OCI-LY7 (cell line): ENCODE measurements around the gene SFSWAP. TPM values are rescaled to one million over a fixed set of nuclear protein-coding genes. Genes with fewer than 3 reads are reported as not detected.
"Not testable (repeated sequence)": the region's sequence is repeated elsewhere in the genome, so short reads cannot be mapped to it uniquely, and the experiment has no call there.

Experiments
- BruUV-seq: library from RNA; stranded (reverse); fragments of 400-500 nt; replicated peaks from 2 replicates; lab custom pipeline; 2021; lab: Mats Ljungman, UMichigan
- CTCF ChIA-PET: fragments of 300-600 bp; sonication (Branson Sonifier 250); formaldehyde crosslinking; loops from one replicate; lab custom pipeline; 2022; ENCODE audit warnings: antibody characterized with exemption; ENCODE audit not compliant: unreplicated experiment; lab: Charles Lee
- POLR2A ChIA-PET: fragments of 300-600 bp; sonication (Branson Sonifier 250); formaldehyde crosslinking; loops from one replicate; lab custom pipeline; 2022; ENCODE audit warnings: antibody characterized with exemption; lab: Charles Lee
- DNase-seq: peaks from one replicate; pipeline ENCODE4 v3.0.0-alpha.2; 2015; ENCODE audit warnings: low spot score
- H2AFZ ChIP-seq: fragments of 200-600 bp; sonication (generic), shearing (Covaris generic); 2 replicates; pipeline ENCODE4 v1.6.1; 2014; ENCODE audit warnings: mild to moderate bottlenecking, antibody characterized with exemption, low read length, moderate library complexity
- H3K27ac ChIP-seq: fragments of 200-600 bp; sonication (generic); 2 replicates; pipeline ENCODE4 v1.5.1; 2014; ENCODE audit warnings: mixed run types, low read depth, mild to moderate bottlenecking, moderate library complexity, low read length, inconsistent platforms; ENCODE audit not compliant: poor library complexity, severe bottlenecking
- H3K36me3 ChIP-seq: fragments of 200-600 bp; sonication (generic); 2 replicates; pipeline ENCODE4 v1.6.1; 2014; ENCODE audit warnings: mild to moderate bottlenecking, antibody characterized with exemption, low read length, moderate library complexity, mixed read lengths; ENCODE audit not compliant: insufficient read depth
- H3K4me1 ChIP-seq: fragments of 200-600 bp; sonication (generic); 2 replicates; pipeline ENCODE4 v1.5.1; 2014; ENCODE audit warnings: mild to moderate bottlenecking, low read length; ENCODE audit not compliant: insufficient read depth, poor library complexity, severe bottlenecking
- H3K4me2 ChIP-seq: fragments of 200-600 bp; sonication (generic); 2 replicates; pipeline ENCODE4 v1.6.1; 2014; ENCODE audit warnings: mild to moderate bottlenecking, low read length
- H3K4me3 ChIP-seq: fragments of 200-600 bp; sonication (generic); 2 replicates; pipeline ENCODE4 v1.5.1; 2014; ENCODE audit warnings: mild to moderate bottlenecking, low read depth, low read length; ENCODE audit not compliant: poor library complexity, severe bottlenecking
- H3K79me2 ChIP-seq: fragments of 200-600 bp; sonication (generic); 2 replicates; pipeline ENCODE4 v1.6.1; 2016; ENCODE audit warnings: low read depth, mild to moderate bottlenecking, low read length, moderate library complexity, mixed read lengths; ENCODE audit not compliant: insufficient read depth
- H3K9me2 ChIP-seq: fragments of 200-600 bp; sonication (generic); 2 replicates; pipeline ENCODE4 v1.6.1; 2016; ENCODE audit warnings: mild to moderate bottlenecking, low read length, mixed read lengths; ENCODE audit not compliant: insufficient read depth
- H3K9me3 ChIP-seq: fragments of 200-600 bp; sonication (generic); 2 replicates; pipeline ENCODE4 v1.6.1; 2014; ENCODE audit warnings: mild to moderate bottlenecking, mixed run types, low read length, mixed read lengths
- H4K20me1 ChIP-seq: fragments of 200-600 bp; sonication (generic); 2 replicates; pipeline ENCODE4 v1.6.1; 2014; ENCODE audit warnings: mild to moderate bottlenecking, antibody characterized with exemption, low read length, moderate library complexity, mixed read lengths; ENCODE audit not compliant: insufficient read depth
- EZH2phosphoT487 ChIP-seq: fragments of 200-600 bp; sonication (generic); IDR thresholded peaks from 2 replicates; pipeline ENCODE4 v1.6.1; 2018; ENCODE audit warnings: low read depth, borderline replicate concordance, mild to moderate bottlenecking, mixed run types, antibody characterized with exemption, low read length, moderate library complexity, mixed read lengths
- intact Hi-C: fragments of 100-400 bp; cut with micrococcal nuclease; formaldehyde crosslinking; loops from one replicate; pipeline ENCODE4 v1.10.0; 2022; ENCODE audit not compliant: unreplicated experiment
- total RNA-seq, 2 experiments: library from RNA; depleted of rRNA in 1 of 2; stranded (reverse); fragments of >200 nt in 1 of 2; shearing (Covaris generic) in 1 of 2; gene quantifications; 2 replicates each; pipeline ENCODE4 v1.2.3, GENCODE V29; 2014 to 2022
- TF ChIP-seq, protein P1 (sequence below): fragments of 200-600 bp; sonication (generic); conservative IDR thresholded peaks from 2 replicates; pipeline ENCODE4 v1.5.1; 2014; ENCODE audit warnings: mild to moderate bottlenecking, antibody characterized with exemption, low read length, moderate library complexity, mixed read lengths

Gene SFSWAP
- total RNA-seq, 2 experiments from 2014 or later, result 54.0 to 87.1 TPM

DNA sequence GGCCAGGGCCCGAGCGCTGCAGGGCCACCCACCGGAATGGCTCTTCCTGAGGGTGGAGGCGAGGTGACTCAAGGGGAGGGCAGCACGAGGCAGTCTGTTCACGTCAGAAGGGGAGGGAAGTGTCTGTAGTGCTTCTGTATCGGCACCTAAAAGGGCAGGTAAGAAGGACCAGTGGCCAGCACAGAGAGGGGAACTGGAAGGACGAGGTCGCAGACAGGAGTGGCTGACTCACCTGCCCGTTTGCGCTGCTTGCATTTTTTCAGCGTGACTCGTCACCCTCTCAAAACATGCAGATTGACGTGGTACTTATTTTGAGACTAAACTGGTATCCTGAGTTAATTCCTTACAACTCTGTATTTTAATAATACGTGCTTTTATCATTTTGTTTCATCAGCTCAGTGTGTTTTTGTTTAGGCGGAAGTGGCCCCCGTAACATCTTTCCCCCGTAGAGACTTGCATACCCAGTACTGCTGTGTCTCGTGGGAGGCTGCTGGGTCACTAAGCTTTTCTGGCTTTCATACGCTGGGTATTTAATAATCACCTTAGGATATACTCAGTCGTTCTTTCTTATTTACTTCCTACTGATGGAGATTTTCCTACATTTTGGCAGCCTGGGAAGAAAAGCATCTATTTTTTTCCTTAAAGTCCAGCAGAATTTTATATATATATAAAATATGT, 26.4 kb downstream of the SFSWAP start:
- H4K20me1 ChIP-seq, result no peaks in the 10 kb centered on the region
- no peaks in the 10 kb centered on the region for H3K79me2 ChIP-seq
- H3K36me3 ChIP-seq, result peaks cover 92% of the 10 kb centered on the region
- no peak for DNase-seq
- H3K27ac ChIP-seq, result no peak overlapping the region
- peaks cover under 1% of the 10 kb centered on the region; the same call in 1 of the 2 replicates for H3K9me3 ChIP-seq
- intact Hi-C loops, result no loop called here
- H2AFZ ChIP-seq, result no peak overlapping the region
- no peak overlapping the region for H3K4me2 ChIP-seq
- BruUV-seq, result no TSS peak
- POLR2A ChIA-PET, result no interaction called here
- no peak for TF ChIP-seq EZH2phosphoT487
- TF ChIP-seq, protein P1, sequence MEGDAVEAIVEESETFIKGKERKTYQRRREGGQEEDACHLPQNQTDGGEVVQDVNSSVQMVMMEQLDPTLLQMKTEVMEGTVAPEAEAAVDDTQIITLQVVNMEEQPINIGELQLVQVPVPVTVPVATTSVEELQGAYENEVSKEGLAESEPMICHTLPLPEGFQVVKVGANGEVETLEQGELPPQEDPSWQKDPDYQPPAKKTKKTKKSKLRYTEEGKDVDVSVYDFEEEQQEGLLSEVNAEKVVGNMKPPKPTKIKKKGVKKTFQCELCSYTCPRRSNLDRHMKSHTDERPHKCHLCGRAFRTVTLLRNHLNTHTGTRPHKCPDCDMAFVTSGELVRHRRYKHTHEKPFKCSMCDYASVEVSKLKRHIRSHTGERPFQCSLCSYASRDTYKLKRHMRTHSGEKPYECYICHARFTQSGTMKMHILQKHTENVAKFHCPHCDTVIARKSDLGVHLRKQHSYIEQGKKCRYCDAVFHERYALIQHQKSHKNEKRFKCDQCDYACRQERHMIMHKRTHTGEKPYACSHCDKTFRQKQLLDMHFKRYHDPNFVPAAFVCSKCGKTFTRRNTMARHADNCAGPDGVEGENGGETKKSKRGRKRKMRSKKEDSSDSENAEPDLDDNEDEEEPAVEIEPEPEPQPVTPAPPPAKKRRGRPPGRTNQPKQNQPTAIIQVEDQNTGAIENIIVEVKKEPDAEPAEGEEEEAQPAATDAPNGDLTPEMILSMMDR, result no peak
- H3K4me3 ChIP-seq, result no peak overlapping the region
- H3K4me1 ChIP-seq, result no peaks in the 10 kb centered on the region
- CTCF ChIA-PET, result no interaction called here
- no peaks in the 10 kb centered on the region for H3K9me2 ChIP-seq

DNA sequence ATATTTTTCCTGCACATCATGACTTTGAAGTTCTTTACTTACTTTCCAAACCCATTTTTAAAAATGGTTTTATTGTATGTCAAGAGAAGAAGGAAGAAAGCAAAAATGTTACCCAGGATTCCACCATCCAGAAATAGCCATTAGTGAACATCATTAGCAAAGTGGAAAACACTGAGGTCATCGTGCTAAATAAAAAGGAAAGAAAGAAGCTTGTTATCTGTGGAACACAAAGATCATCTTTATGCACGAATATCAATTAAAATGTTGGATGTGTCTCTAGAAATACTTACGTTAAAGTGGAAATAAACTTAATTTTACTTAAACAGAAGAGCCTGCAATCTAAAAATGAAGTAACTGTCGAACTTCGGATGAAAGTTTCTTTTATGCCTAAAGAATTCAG, 27.3 kb downstream of the SFSWAP start:
- Histone ChIP-seq H4K20me1 (no peaks in the 10 kb centered on the region), H3K4me2 (no peak overlapping the region), H3K79me2 (no peaks in the 10 kb centered on the region), H3K36me3 (peaks cover 92% of the 10 kb centered on the region), H3K4me1 (no peaks in the 10 kb centered on the region), H3K9me2 (no peaks in the 10 kb centered on the region), H3K4me3 (no peak overlapping the region), H2AFZ (no peak overlapping the region), H3K9me3 (peaks cover 6% of the 10 kb centered on the region; the same call in 1 of the 2 replicates), H3K27ac (no peak overlapping the region)
- intact Hi-C loops, result no loop called here
- TSS peak; percentile 34 for BruUV-seq
- no peak for DNase-seq
- ChIA-PET POLR2A (no interaction called here), CTCF (no interaction called here)
- no peak for TF ChIP-seq EZH2phosphoT487
- TF ChIP-seq, protein P1, result no peak

DNA sequence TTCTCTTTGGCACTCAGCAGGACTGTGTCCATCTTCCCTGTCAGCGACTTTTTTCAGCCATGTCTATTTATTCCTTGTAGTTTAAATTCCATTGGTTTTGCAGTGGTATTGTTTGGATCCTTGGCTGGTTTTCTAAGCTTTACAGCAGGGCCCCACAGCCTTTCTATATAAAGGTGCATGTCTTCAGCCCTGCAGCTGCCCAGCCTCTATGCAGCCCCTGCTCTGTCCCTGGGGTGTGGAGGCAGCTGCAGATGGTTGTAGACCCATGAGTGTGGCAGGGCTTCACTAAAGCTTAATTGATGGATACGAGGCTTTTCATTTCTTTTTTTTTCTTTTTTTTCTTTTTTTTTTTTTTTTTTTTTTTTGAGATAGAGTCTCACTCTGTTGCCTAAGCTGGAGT, 29.7 kb downstream of the SFSWAP start:
- Histone ChIP-seq H2AFZ (no peak overlapping the region), H3K9me2 (no peaks in the 10 kb centered on the region), H3K9me3 (peaks cover 24% of the 10 kb centered on the region), H3K27ac (no peak overlapping the region), H4K20me1 (no peaks in the 10 kb centered on the region), H3K36me3 (peaks cover 92% of the 10 kb centered on the region), H3K4me1 (no peaks in the 10 kb centered on the region), H3K79me2 (no peaks in the 10 kb centered on the region), H3K4me2 (no peak overlapping the region), H3K4me3 (no peak overlapping the region)
- intact Hi-C loops, result no loop called here
- POLR2A ChIA-PET, result no interaction called here
- no TSS peak for BruUV-seq
- DNase-seq, result no peak
- CTCF ChIA-PET, result no interaction called here
- TF ChIP-seq EZH2phosphoT487, result no peak
- TF ChIP-seq, protein P1, result no peak

DNA sequence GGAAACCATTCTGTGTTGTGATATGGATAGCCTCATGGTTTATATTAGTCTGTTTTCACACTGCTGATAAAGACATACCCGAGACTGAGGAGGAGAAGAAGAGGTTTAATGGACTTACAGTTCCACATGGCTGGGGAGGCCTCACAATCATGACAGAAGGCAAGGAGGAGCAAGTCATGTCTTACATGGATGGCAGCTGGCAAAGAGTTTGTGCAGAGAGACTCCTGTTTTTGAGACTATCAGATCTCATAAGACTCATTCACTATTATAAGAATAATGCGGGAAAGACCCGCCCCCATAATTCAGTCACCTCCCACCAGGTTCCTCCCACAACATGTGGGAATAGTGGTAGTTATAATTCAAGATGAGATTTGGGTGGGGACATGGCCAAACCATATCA, 31.9 kb downstream of the SFSWAP start:
- H3K9me2 ChIP-seq, intact Hi-C loops, H3K4me3 ChIP-seq, H3K4me2 ChIP-seq, H3K79me2 ChIP-seq, DNase-seq, H3K27ac ChIP-seq, H3K4me1 ChIP-seq, H4K20me1 ChIP-seq, H2AFZ ChIP-seq, CTCF ChIA-PET, BruUV-seq: not testable (repeated sequence)
- POLR2A ChIA-PET, result interaction anchor here (1.0 kb wide), 1 partner anchor 26 kb away, joined by 3 read pairs; no protein-coding TSS in a partner anchor
- H3K36me3 ChIP-seq, result peaks cover 94% of the 10 kb centered on the region
- H3K9me3 ChIP-seq, result peaks cover 25% of the 10 kb centered on the region
